GM19324 (cell line): ENCODE measurements around the gene SNX11.
"Not testable (repeated sequence)": the region's sequence is repeated elsewhere in the genome, so short reads cannot be mapped to it uniquely, and the experiment has no call there.

Experiments
- ATAC-seq: cut with Tn5 transposase; IDR thresholded peaks from one replicate; pipeline ENCODE4 v1.9.1; 2021; ENCODE audit warnings: mild to moderate bottlenecking, moderate library complexity; ENCODE audit not compliant: unreplicated experiment, low FRiP score

The SNX11 gene

GRCh38 chr17:48107137-48108055 lies at the start of gene SNX11:
SNX11 (plus strand) TSS chr17:48107766; CDS start chr17:48112044, 4,278 bp downstream.
- peak; percentile 90 for ATAC-seq

DNA sequence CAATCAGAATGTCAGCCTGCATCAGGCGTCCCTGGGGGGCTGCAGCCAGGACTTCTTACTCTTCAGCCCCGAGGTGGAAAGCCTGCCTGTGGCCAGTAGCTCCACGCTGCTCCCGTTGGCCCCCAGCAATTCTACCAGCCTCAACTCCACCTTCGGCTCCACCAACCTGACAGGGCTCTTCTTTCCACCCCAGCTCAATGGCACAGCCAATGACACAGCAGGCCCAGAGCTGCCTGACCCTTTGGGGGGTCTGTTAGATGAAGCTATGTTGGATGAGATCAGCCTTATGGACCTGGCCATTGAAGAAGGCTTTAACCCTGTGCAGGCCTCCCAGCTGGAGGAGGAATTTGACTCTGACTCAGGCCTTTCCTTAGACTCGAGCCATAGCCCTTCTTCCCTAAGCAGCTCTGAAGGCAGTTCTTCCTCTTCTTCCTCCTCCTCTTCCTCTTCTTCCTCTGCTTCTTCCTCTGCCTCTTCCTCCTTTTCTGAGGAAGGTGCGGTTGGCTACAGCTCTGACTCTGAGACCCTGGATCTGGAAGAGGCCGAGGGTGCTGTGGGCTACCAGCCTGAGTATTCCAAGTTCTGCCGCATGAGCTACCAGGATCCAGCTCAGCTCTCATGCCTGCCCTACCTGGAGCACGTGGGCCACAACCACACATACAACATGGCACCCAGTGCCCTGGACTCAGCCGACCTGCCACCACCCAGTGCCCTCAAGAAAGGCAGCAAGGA lies 49.0 kb upstream of the SNX11 start:
- ATAC-seq: no peak

DNA sequence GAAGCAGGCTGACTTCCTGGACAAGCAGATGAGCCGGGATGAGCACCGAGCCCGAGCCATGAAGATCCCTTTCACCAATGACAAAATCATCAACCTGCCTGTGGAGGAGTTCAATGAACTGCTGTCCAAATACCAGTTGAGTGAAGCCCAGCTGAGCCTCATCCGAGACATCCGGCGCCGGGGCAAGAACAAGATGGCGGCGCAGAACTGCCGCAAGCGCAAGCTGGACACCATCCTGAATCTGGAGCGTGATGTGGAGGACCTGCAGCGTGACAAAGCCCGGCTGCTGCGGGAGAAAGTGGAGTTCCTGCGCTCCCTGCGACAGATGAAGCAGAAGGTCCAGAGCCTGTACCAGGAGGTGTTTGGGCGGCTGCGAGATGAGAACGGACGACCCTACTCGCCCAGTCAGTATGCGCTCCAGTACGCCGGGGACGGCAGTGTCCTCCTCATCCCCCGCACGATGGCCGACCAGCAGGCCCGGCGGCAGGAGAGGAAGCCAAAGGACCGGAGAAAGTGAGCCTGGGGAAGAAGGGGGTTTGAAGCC lies 48.4 kb upstream of the SNX11 start:
- no peak for ATAC-seq

DNA sequence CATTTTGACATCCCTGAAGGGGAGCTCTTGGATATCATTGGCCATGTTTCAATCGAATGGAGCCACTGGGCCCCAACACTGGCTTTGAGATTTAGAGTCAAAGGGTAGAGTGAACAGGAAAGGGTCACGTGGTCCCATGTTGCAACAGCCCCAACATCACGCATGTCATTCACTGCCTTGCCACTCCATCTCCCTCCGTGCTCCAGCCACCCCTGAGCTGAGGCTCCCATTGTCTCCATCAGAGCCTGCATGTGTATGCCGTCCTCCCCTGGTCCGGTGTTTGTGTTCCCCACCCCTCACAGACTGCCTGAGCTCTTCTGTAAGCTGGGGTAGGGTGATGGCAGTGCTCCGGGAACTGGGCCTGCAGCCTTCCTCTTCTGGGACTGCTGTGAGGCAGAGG lies 47.3 kb upstream of the SNX11 start:
- ATAC-seq: no peak

DNA sequence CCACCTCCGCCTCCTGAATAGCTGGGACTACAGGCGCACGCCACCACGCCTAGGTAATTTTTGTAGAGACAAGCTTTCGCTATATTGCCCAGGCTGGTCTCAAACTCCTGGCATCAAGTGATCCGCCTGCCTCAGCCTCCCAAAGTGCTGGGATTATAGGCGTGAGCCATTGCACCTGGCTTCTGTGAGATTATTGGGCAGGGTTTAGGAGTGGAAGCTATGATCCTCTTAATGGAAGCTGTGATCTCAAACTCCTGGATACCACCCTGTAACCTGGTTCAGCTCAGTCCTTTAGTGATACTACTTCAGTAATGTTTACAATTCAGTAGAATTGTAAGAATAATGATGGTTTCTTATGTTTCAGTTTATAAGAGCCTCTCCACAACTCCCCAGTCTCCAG lies 45.3 kb upstream of the SNX11 start:
- ATAC-seq: no peak

GRCh38 chr17:48064638-48065037 lies 42.9 kb upstream of the SNX11 start:
- ATAC-seq: no peak

DNA sequence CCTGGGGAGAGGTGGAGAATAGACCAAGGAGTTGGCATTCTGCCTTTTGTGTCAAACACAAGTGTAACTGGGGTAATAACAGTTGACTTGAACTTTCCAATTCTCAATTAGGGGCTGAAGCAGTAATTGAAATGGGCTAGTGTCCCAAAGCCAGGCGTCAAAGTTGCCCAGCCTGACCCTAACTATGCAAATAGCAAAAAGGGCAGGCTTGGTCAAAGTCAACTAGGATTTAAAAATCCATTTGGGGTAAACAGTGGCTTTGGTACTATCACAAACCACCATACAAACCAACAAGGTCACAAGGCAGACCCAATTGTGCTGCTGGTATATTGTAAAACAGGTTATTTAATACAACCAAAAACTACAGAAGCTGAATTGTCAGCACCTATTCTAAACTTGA lies 41.4 kb upstream of the SNX11 start:
- no peak for ATAC-seq

GRCh38 chr17:48066656-48067055 lies 40.9 kb upstream of the SNX11 start:
- no peak for ATAC-seq

GRCh38 chr17:48067245-48067644 lies 40.3 kb upstream of the SNX11 start:
- no peak for ATAC-seq

DNA sequence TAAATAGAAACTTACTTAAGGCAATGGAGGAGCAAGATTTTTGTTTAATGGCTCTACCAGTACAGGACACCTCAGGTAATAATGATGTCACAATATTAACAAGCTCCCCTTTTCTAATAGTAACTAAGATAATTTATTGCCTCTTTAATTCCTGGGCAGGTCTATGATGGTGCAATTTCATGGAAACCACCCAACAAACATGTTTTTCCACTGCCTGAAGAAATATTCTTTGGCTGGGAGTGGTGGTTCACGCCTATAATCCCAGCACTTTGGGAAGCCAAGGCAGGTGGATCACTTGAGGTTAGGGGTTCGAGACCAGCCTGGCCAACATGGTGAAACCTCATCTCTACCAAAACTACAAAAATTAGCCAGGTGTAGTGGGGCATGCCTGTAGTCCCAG lies 39.8 kb upstream of the SNX11 start:
- ATAC-seq: not testable (repeated sequence)

GRCh38 chr17:48068491-48068961 lies 39.0 kb upstream of the SNX11 start:
- ATAC-seq: no peak

DNA sequence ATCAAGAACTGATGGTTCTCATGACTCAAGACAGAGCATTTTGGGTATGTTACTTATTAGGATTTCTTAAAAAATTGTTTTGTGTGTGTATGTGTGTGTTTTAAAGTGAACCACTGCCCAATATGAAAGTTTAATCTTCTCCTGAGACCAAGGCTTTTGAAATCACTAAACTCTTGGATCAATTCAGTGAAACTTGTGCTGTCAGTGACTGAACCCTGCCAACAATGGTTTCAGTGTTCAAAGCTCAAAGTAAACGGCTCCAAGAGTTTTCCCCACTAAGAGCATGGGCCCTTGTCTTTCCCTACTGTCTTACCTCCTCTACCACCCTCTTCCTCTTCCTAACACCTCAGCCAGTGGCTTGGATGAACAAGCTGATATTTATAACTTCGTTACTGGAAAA lies 37.4 kb upstream of the SNX11 start:
- ATAC-seq: no peak

DNA sequence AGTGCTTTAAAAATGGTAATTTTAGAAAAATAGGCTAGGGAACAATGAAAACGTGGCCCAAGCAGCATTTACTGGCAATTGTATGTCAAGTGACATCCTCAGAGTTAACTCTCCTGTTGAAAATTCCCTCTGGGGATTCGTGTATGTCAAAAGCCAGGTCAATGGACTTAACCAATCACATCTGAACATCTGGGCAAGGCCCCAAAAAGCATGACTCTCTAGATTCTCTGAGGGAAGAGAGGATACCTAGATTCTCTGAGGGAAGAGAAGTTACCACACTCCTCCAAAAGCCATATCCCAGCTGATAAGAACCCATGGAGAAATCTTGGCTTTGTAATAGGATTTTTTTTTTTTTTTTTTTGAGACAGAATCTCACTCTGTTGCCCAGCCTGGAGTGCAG lies 35.9 kb upstream of the SNX11 start:
- ATAC-seq: no peak

DNA sequence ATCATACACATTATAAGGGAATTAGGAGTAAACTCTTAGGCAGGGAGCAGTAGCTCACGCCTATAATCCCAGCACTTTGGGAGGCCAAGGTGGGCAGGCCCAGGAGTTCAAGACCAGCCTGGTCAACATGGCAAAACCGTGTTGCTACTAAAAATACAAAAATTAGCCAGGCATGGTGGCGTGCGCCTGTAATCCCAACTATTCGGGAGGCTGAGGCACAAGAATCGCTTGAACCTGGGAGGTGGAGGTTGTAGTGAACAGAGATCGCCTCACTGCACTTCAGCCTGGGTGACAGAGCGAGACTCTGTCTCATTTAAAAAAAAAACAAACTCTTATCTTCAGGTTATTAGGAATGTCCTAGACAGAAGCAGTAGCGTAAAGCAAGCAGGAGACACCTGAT lies 34.8 kb upstream of the SNX11 start:
- ATAC-seq: not testable (repeated sequence)

- ATAC-seq: not testable (repeated sequence)
Measured at GRCh38 chr17:48073566-48074094, 33.9 kb upstream of the SNX11 start.

DNA sequence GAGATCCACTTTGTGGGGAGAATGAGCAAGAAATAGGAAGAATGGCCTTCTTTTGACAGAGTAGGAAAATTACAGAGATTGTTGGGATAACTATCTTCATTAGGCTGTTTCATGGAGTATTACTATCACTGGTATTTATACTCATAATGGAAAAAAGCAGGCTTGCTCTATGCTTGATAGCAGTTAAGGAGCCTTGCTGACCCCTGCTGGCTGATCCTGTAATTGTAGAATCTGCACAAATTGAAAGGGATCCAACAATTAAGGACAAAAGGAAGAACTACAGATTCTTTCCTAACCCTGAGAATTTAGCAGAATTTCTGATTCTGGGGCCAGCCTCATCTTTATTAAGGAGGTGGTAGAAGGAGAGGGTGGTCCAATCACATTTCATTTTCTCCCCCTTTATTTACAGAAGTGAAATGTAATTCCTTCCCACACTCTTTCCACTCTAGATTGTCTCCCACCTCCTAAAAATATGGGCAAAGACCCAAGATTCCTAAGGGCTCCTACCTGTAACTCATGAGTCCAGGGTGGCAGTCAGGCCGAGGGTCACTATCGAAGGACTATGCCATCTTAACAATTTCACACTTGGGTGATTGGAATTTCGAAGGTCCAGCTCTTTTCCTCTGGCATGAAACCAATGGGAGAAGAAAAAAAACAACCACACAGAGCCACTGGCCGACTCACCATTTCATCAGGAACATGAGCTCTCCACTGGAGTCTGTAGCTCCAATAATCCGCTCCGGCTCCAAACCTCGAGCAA lies 33.1 kb upstream of the SNX11 start:
- no peak for ATAC-seq

DNA sequence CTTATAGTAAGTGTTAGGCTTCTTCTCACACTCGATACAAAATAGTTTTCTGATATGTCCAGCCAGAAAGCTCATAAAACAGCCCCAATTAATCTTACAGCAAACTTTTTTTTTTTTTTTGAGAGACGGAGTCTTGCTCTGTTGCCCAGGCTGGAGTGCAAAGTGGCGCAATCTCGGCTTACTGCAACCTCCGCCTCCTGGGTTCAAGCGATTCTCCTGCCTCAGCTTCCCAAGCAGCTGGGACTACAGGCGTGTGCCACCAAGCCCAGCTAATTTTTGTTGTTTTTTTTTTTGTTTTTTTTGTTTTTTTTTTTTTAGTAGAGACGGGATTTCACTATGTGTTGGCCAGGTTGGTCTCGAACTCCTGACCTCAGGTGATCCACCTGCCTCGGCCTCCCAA lies 30.4 kb upstream of the SNX11 start:
- not testable (repeated sequence) for ATAC-seq

DNA sequence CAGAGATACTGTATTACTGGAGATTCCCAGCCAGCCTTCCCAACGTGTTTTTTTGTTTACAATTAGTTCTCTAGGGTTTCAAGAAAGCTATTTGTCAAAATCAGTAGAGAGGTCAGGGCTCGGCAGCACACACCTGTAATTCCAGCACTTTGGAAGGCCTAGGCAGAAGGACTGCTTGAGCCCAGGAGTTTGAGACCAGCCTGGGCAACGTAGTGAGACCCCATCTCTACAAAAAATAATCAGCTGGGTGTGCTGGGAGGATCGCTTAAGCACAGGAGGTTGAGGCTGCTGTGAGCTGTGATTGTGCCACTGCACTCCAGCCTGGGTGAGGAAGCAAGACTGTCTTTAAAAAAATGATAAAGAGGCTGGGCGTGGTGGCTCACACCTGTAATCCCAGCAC lies 25.7 kb upstream of the SNX11 start:
- no peak for ATAC-seq

DNA sequence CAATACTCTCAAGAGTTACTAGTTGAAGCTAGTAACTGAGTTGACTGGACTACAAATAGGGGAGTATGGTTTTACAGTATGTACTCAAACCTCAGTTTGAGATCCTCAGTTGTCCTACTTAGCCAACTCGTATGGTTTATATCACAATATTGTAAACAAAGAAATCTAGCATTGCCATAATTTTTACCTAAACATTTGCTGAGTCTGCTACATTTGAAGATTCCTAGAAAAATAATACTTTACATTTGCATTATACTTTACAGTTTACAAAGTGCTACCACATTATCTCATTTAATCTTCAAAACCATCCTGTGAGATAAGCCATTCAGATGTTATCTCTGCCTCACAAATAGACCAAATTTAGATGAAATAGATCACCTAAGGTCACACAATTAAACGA lies 22.6 kb upstream of the SNX11 start:
- ATAC-seq: no peak

DNA sequence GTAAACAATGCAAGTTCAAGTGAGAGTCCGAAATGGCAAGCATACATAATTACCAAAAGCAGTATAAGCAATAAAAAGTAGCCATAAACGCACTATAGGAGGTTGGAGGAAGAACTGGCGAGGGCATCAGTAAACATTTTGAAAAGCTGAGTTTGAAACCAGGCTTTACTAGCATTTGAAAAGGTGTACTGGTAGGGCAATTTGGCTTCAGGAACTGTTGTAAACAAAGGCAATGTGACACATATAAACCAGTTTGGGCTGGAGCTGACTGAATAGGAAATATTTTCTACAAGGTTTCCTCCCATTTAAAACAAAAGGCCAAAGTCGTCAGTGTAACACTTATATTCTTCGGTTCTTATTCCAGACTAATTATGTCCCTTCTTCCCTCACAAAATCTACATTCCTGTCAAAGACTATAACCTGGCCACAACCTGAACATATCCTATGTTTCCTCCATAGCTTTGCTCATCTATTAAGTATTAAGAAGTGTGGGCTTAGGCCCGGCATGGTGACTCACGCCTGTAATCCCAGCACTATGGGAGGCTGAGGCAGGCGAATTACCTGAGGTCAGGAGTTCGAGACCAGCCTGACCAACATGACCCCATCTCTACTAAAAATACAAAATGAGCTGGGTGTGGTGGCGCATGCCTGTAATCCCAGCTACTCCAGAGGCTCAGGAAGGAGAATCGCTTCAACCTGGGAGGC lies 14.1 kb upstream of the SNX11 start:
- no peak for ATAC-seq
